HUDEP-2 (cell line): ENCODE data around the gene ILKAP.

ENCODE experiments used
- DNase-seq, 76 experiments: peaks; one replicate each; lab custom pipeline; 2025; ENCODE audit not compliant: unreplicated experiment in 76 of 76; lab: John Stamatoyannopoulos, UW

ILKAP gene

GRCh38 chr2:238167761-238168160, 35.7 kb downstream of the ILKAP start:
- peak in 33 of 76 experiments; percentile 8 to 68 (median 41) for DNase-seq

GRCh38 chr2:238167344-238167715, 36.2 kb downstream of the ILKAP start:
- peak in 1 of 76 experiments; percentile 42 for DNase-seq

- DNase-seq, result peak in 20 of 76 experiments; percentile 8 to 46 (median 26)
Measured at GRCh38 chr2:238166391-238167343, 36.8 kb downstream of the ILKAP start.

GRCh38 chr2:238165288-238165921, 38.1 kb downstream of the ILKAP start:
- no peak for DNase-seq

GRCh38 chr2:238164906-238165287, 38.6 kb downstream of the ILKAP start:
- peak in 1 of 76 experiments; percentile 19 for DNase-seq

- peak in 5 of 76 experiments; percentile 16 to 47 (median 42) for DNase-seq
Measured at GRCh38 chr2:238163481-238164198, 39.9 kb downstream of the ILKAP start.

- DNase-seq, result peak in 8 of 76 experiments; percentile 26 to 57 (median 38)
Measured at GRCh38 chr2:238162846-238163441, 40.6 kb downstream of the ILKAP start.

- DNase-seq, result peak in 16 of 76 experiments; percentile 9 to 80 (median 39)
Measured at GRCh38 chr2:238162251-238162845, 41.1 kb downstream of the ILKAP start.

GRCh38 chr2:238161291-238162051, 42.0 kb downstream of the ILKAP start:
- DNase-seq, result peak in 1 of 76 experiments; percentile 22

- peak in 42 of 76 experiments; percentile 12 to 56 (median 38) for DNase-seq
Measured at GRCh38 chr2:238160206-238161129, 43.0 kb downstream of the ILKAP start.

- peak in 20 of 76 experiments; percentile 8 to 48 (median 26) for DNase-seq
Measured at GRCh38 chr2:238159661-238160205, 43.8 kb downstream of the ILKAP start.

GRCh38 chr2:238159071-238159539, 44.4 kb downstream of the ILKAP start:
- DNase-seq, result peak in 9 of 76 experiments; percentile 9 to 39 (median 27)

- DNase-seq, result peak in 57 of 76 experiments; percentile 9 to 75 (median 51)
Measured at GRCh38 chr2:238158509-238159070, 44.9 kb downstream of the ILKAP start, which contains the start of gene ERFE. TSS of gene ERFE (plus strand) at chr2:238158970. CDS start at chr2:238159008, 38 bp downstream.

- no peak for DNase-seq
Measured at GRCh38 chr2:238158018-238158508, 45.4 kb downstream of the ILKAP start.

- DNase-seq, result no peak
Measured at GRCh38 chr2:238157506-238158017, 45.9 kb downstream of the ILKAP start.

GRCh38 chr2:238155761-238156694, 47.5 kb downstream of the ILKAP start:
- DNase-seq, result no peak
